A673 (cell line): ENCODE results near the gene ICOSLG. TPM values are rescaled to one million over a fixed set of nuclear protein-coding genes. Genes with fewer than 3 reads are reported as not detected.

ENCODE experiments used
- BruUV-seq: library from RNA; stranded (reverse); fragments of 400-500 nt; replicated peaks from 2 replicates; lab custom pipeline; 2021; lab: Mats Ljungman, UMichigan
- CTCF ChIA-PET: fragments of 300-600 bp; sonication (Branson Sonifier 250); formaldehyde crosslinking; loops from one replicate; lab custom pipeline; 2022; ENCODE audit warnings: antibody characterized with exemption; lab: Charles Lee
- POLR2A ChIA-PET: fragments of 300-600 bp; sonication (Branson Sonifier 250); formaldehyde crosslinking; loops from one replicate; lab custom pipeline; 2022; ENCODE audit warnings: antibody characterized with exemption; ENCODE audit not compliant: low non-redundant PET; lab: Charles Lee
- DNase-seq: peaks from one replicate; pipeline ENCODE4 v3.0.0-alpha.2; 2015; ENCODE audit warnings: low spot score
- H3K27ac ChIP-seq: fragments of 200-600 bp; sonication (generic); 2 replicates; pipeline ENCODE4 v1.5.1; 2016; ENCODE audit warnings: mixed run types, low read depth, mild to moderate bottlenecking, mixed read lengths, antibody characterized with exemption, low read length; ENCODE audit not compliant: poor library complexity, severe bottlenecking
- H3K27me3 ChIP-seq: fragments of 200-600 bp; sonication (generic); replicated peaks from 2 replicates; pipeline ENCODE4 v1.6.1; 2017; ENCODE audit warnings: mixed run types, low read depth, mild to moderate bottlenecking, mixed read lengths, antibody characterized with exemption, low read length; ENCODE audit not compliant: insufficient read depth, poor library complexity
- H3K36me3 ChIP-seq: fragments of 200-600 bp; sonication (generic); 2 replicates; pipeline ENCODE4 v1.6.1; 2016; ENCODE audit warnings: mixed run types, mild to moderate bottlenecking, mixed read lengths, antibody characterized with exemption, low read length; ENCODE audit not compliant: insufficient read depth, poor library complexity, severe bottlenecking
- H3K4me1 ChIP-seq: fragments of 200-600 bp; sonication (generic); 2 replicates; pipeline ENCODE4 v1.6.1; 2017; ENCODE audit warnings: mixed run types, mild to moderate bottlenecking, mixed read lengths, antibody characterized with exemption, low read length; ENCODE audit not compliant: insufficient read depth, poor library complexity, severe bottlenecking
- H3K4me3 ChIP-seq: fragments of 200-600 bp; sonication (generic); 2 replicates; pipeline ENCODE4 v1.5.1; 2016; ENCODE audit warnings: low read depth, mixed run types, mild to moderate bottlenecking, mixed read lengths, low read length; ENCODE audit not compliant: poor library complexity, severe bottlenecking
- H3K9me3 ChIP-seq: fragments of 200-600 bp; sonication (generic); 2 replicates; pipeline ENCODE4 v1.6.1; 2016; ENCODE audit warnings: mixed run types, low read depth, mild to moderate bottlenecking, mixed read lengths, antibody characterized with exemption, low read length; ENCODE audit not compliant: poor library complexity, severe bottlenecking
- EZH2 ChIP-seq: fragments of 200-600 bp; sonication (generic); IDR thresholded peaks from 2 replicates; pipeline ENCODE4 v1.6.1; 2017; ENCODE audit warnings: borderline replicate concordance, low read depth, mild to moderate bottlenecking, mixed read lengths, antibody characterized with exemption, low read length; ENCODE audit not compliant: poor library complexity, severe bottlenecking
- intact Hi-C: fragments of 100-400 bp; cut with micrococcal nuclease; formaldehyde crosslinking; loops from one replicate; pipeline ENCODE4 v1.10.0; 2022; ENCODE audit not compliant: unreplicated experiment
- total RNA-seq: library from RNA; stranded (reverse); gene quantifications from 2 replicates; pipeline ENCODE4 v1.2.3, GENCODE V29; 2021
- TF ChIP-seq, protein P1 (sequence below): fragments of 300-800, 200-600 bp; sonication (generic); conservative IDR thresholded peaks from 2 replicates; pipeline ENCODE4 v1.5.1; 2017; ENCODE audit warnings: low read depth, mild to moderate bottlenecking, antibody characterized with exemption, low read length, moderate library complexity, mixed read lengths

Gene ICOSLG
- total RNA-seq, 1 experiment from 2014 or later, result 0.69 TPM

DNA sequence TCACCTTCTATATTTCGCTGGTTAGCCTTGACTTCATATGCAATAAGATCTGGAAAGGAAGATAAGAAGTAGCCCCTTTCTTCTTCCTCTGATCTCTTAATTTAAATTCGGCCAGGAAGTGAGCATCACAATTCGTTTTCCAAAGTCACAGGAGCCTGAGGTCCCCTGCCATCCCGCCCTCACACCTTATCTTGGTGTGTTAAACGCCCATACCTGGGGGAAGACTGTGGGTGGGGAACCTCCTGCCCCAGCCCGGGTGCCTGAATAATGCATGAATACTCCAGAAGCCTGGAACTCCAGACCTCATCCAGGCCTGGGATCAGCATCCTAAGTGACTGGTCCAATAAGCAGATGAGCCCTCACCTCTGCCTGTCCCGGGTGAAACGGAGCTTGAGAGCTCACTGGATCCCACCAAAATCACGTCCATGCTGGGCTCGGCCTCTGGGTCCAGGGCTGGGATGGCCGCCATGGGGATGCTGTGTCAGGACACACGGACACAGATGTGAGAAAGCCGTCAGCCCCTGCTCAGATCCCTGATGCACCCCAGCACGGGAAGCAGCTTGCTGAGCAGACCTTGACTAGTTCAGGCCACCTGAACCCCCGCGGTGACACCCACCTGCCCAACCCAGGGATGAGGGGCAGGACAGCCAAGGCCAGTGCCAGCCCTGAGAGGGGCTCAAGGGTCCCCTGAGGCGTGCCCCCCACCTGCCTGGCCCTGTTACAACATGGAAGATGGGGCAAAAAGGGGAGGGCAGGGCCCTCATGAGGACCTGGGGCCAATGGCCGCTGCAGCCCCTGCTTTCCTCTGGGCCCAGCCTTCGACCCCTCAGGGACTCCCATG is 20.3 kb upstream of the ICOSLG start:
- Histone ChIP-seq H3K27ac (no peak overlapping the region), H3K4me3 (no peak overlapping the region), H3K27me3 (no peaks in the 10 kb centered on the region), H3K4me1 (no peaks in the 10 kb centered on the region), H3K9me3 (no peaks in the 10 kb centered on the region), H3K36me3 (no peaks in the 10 kb centered on the region)
- DNase-seq, result no peak
- intact Hi-C loops, result no loop called here
- CTCF ChIA-PET, result no interaction called here
- TF ChIP-seq, protein P1, sequence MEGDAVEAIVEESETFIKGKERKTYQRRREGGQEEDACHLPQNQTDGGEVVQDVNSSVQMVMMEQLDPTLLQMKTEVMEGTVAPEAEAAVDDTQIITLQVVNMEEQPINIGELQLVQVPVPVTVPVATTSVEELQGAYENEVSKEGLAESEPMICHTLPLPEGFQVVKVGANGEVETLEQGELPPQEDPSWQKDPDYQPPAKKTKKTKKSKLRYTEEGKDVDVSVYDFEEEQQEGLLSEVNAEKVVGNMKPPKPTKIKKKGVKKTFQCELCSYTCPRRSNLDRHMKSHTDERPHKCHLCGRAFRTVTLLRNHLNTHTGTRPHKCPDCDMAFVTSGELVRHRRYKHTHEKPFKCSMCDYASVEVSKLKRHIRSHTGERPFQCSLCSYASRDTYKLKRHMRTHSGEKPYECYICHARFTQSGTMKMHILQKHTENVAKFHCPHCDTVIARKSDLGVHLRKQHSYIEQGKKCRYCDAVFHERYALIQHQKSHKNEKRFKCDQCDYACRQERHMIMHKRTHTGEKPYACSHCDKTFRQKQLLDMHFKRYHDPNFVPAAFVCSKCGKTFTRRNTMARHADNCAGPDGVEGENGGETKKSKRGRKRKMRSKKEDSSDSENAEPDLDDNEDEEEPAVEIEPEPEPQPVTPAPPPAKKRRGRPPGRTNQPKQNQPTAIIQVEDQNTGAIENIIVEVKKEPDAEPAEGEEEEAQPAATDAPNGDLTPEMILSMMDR, result no peak
- TF ChIP-seq EZH2, result no peak
- POLR2A ChIA-PET, result no interaction called here
- no TSS peak for BruUV-seq

DNA sequence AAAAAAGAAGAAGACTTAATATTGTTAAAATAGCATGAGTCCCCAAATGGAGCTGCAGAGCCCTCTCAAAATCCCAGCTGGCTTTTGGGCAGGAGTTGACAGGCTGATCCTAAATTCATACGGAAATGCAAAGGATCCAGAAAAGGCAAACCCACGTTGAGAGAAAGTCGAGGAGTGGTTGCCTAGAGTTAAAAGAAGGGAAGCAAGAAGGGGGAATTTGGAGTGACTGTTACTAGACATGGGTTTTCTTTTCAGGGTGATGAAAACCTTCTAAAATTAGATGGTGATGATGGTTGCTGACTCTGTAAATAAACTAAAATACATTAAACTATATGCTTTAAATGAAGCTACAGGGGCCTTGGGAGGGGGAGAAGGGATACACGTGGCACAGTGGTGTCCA is 19.3 kb upstream of the ICOSLG start:
- TF ChIP-seq EZH2, result no peak
- TF ChIP-seq, protein P1, result no peak
- no peaks in the 10 kb centered on the region for H3K36me3 ChIP-seq
- CTCF ChIA-PET, result no interaction called here

DNA sequence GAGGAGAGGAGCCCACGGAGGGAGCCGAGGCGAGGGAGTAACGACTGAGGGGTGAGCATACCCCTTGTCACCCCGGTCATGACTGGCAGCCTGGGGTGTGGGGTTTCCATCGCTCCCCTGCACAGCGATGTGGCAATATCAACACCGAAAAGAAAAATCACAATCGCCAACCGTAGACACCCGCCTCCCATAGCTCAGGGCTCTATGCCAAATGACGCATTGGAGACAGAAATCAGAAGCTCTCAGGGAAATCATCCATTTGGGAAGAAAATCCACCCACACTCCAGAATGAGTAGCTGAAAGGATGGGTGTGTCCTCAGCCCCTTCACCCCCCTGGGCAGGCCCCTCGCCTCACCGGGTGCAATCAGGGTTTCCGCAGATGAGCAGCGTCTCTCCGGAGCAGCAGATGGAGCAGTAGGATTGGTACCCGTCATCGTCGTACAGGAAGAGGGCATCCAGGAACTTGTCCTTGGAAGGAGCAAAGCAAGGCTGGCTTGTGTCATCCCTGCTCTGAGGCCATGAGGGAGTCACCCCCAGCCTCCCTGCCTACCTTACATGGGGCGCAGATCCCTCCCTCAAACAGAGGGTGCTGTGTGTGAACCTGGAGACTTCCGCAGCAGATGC is 18.5 kb upstream of the ICOSLG start:
- H3K4me1 ChIP-seq, result no peaks in the 10 kb centered on the region
- peak; percentile 46 for DNase-seq
- ChIA-PET CTCF (no interaction called here), POLR2A (no interaction called here)
- H3K4me3 ChIP-seq, result no peak overlapping the region
- H3K27ac ChIP-seq, result no peak overlapping the region
- intact Hi-C loops, result no loop called here
- no peaks in the 10 kb centered on the region for H3K27me3 ChIP-seq
- no TSS peak for BruUV-seq
- TF ChIP-seq, protein P1, result no peak
- H3K36me3 ChIP-seq, result no peaks in the 10 kb centered on the region
- no peaks in the 10 kb centered on the region for H3K9me3 ChIP-seq

More for the DNA sequence above, 19.3 kb upstream of the ICOSLG start:
- H3K27ac ChIP-seq, result no peak overlapping the region
- no peaks in the 10 kb centered on the region for H3K9me3 ChIP-seq
- DNase-seq, result no peak
- H3K4me1 ChIP-seq, result no peaks in the 10 kb centered on the region
- H3K27me3 ChIP-seq, result no peaks in the 10 kb centered on the region
- no peak overlapping the region for H3K4me3 ChIP-seq
- no TSS peak for BruUV-seq
- intact Hi-C loops, result no loop called here
- POLR2A ChIA-PET, result interaction anchor here (0.6 kb wide), 1 partner anchor 526 kb away, joined by 5 read pairs; no protein-coding TSS in a partner anchor
